NK-92 (cell line): ENCODE results near the gene MYO1D.
"Not testable (repeated sequence)": the region's sequence is repeated elsewhere in the genome, so short reads cannot be mapped to it uniquely, and the experiment has no call there.

Experiments
- DNase-seq: peaks from one replicate; lab custom pipeline; 2025; ENCODE audit not compliant: unreplicated experiment; lab: John Stamatoyannopoulos, UW

MYO1D gene

GRCh38 chr17:32479074-32479617 is 397.8 kb downstream of the MYO1D start:
- no peak for DNase-seq

- DNase-seq, result no peak
Measured at GRCh38 chr17:32477220-32477619, 399.7 kb downstream of the MYO1D start.

GRCh38 chr17:32475258-32475657 is 401.7 kb downstream of the MYO1D start:
- no peak for DNase-seq

GRCh38 chr17:32471652-32472051 is 405.3 kb downstream of the MYO1D start:
- DNase-seq, result no peak

GRCh38 chr17:32470405-32471167 is 406.3 kb downstream of the MYO1D start:
- no peak for DNase-seq

GRCh38 chr17:32467949-32468348 is 409.0 kb downstream of the MYO1D start:
- no peak for DNase-seq

GRCh38 chr17:32464374-32464773 is 412.6 kb downstream of the MYO1D start:
- DNase-seq, result no peak

- no peak for DNase-seq
Measured at GRCh38 chr17:32463304-32463703, 413.6 kb downstream of the MYO1D start.

- no peak for DNase-seq
Measured at GRCh38 chr17:32461853-32462617, 414.9 kb downstream of the MYO1D start.

- no peak for DNase-seq
Measured at GRCh38 chr17:32461498-32461852, 415.4 kb downstream of the MYO1D start.

- DNase-seq, result no peak
Measured at GRCh38 chr17:32460054-32460453, 416.9 kb downstream of the MYO1D start.

GRCh38 chr17:32458371-32458770 is 418.6 kb downstream of the MYO1D start:
- DNase-seq, result no peak

GRCh38 chr17:32453370-32453769 is 423.6 kb downstream of the MYO1D start:
- DNase-seq, result no peak

- no peak for DNase-seq
Measured at GRCh38 chr17:32452281-32452680, 424.6 kb downstream of the MYO1D start.

- DNase-seq, result no peak
Measured at GRCh38 chr17:32451879-32452278, 425.0 kb downstream of the MYO1D start.

- DNase-seq, result not testable (repeated sequence)
Measured at GRCh38 chr17:32450379-32450778, 426.5 kb downstream of the MYO1D start.

- DNase-seq, result no peak
Measured at GRCh38 chr17:32449963-32450362, 427.0 kb downstream of the MYO1D start.

- no peak for DNase-seq
Measured at GRCh38 chr17:32446949-32447348, 430.0 kb downstream of the MYO1D start.

GRCh38 chr17:32445971-32446370 is 431.0 kb downstream of the MYO1D start:
- DNase-seq, result no peak

- DNase-seq, result no peak
Measured at GRCh38 chr17:32445497-32445896, 431.4 kb downstream of the MYO1D start.

- no peak for DNase-seq
Measured at GRCh38 chr17:32445074-32445415, 431.9 kb downstream of the MYO1D start.
